ENCODE measurements around the gene RAD51B.
A peak's percentile ranks its signal among the peaks of the same experiment; 100 is the strongest.
"Not testable (repeated sequence)": the region's sequence is repeated elsewhere in the genome, so short reads cannot be mapped to it uniquely, and the experiment has no call there.

RAD51B gene

GRCh38 chr14:68297039-68297438 is 477.5 kb downstream of the RAD51B start:
- DNase-seq (ENCODE audit: extremely low spot score, insufficient read length, low read depth) (no peak), FAIRE-seq (no peak)

DNA sequence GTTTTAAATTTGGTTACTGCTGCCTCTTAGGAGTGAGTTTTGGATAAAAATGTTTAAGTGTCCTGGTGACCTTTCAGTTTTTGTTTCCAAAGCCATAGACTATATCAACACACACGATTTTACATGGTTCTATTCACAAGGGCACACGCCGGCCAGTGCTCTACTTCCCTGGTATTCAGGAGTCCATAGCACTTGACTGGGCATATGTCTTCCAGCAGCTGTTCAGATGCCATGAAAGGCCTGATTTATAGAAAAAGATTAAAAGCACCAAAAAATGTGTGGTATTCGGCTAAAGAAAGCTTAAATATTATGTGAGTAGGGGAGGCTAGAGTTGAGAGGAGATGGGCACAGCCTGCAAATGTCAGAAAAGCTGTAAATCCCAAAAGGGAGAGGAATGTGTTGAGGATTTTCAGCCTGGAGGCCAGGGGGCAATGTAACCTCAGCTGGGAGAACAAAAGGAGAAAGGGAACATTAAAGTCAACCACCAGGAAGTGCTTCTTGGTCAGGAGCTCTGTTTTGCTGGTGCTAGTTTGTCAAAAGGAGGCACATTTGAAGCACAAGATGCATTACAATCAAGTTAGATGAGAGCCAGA is 478.4 kb downstream of the RAD51B start:
- no peak for DNase-seq (ENCODE audit: extremely low spot score, insufficient read length, low read depth)
- no peak for FAIRE-seq

DNA sequence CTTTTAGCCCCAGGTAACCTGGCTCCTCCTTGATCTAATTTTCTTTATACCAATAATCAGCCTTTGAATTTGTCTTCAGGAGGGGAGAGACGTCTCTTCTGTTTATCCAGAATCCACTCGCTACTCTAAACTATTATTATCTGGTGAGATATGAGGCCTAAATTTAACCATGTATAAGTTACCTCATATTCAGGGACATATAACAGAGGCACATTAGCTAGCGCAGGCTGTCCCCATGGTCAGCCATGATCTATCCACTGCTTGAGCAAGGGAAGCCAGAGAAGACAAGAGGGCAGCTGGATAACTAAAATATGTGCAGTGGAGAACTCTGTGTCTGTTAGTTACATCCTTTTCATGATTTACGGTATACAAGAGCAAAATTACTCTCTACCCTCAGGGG is 481.0 kb downstream of the RAD51B start:
- DNase-seq (ENCODE audit: extremely low spot score, insufficient read length, low read depth) (no peak), FAIRE-seq (no peak)

DNA sequence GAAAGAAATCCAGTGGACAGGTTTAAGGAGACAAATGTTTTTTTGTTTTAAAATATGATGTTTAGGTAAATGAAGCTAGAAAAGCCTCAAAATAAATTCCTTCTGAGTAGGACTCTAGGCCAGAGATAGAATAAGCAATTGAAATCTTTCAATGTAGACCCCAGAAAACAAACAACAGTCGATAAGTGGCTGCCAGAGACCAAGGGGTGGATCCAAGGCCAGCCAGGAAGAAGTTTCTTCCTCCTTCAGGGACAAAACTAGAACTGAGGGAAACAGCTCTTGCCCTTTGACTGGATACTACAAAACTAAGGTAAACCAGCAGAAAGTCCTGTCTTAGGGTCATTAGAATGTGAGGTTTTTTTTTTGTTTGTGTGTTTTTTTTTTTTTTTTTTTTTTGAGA is 481.6 kb downstream of the RAD51B start:
- DNase-seq (ENCODE audit: extremely low spot score, insufficient read length, low read depth) (no peak), FAIRE-seq (no peak)

GRCh38 chr14:68302938-68303337 is 483.4 kb downstream of the RAD51B start:
- FAIRE-seq, result not testable (repeated sequence)

DNA sequence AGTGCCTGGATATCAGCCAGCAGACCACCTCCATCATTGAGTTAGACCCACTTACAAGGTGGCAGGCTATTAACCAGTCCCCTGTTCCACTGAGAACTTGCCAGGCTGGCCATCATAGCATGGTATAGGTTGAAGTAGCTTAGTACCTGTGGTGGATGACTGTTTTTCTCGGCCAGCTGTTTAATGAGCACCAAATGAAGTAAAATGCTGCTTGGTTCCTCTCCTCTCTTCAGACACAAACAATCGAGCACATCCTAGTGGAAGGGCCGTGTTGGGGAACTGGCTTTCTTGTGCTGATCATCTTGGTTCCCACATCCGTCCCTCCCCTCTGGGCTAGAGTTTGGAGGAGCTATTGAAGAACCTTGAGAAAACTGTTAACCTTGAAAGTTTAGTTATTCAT is 486.2 kb downstream of the RAD51B start:
- DNase-seq (ENCODE audit: extremely low spot score, insufficient read length, low read depth) (no peak), FAIRE-seq (no peak)

More at GRCh38 chr14:68302938-68303337, 483.4 kb downstream of the RAD51B start:
- DNase-seq (ENCODE audit: extremely low spot score, insufficient read length, low read depth), result not testable (repeated sequence)

DNA sequence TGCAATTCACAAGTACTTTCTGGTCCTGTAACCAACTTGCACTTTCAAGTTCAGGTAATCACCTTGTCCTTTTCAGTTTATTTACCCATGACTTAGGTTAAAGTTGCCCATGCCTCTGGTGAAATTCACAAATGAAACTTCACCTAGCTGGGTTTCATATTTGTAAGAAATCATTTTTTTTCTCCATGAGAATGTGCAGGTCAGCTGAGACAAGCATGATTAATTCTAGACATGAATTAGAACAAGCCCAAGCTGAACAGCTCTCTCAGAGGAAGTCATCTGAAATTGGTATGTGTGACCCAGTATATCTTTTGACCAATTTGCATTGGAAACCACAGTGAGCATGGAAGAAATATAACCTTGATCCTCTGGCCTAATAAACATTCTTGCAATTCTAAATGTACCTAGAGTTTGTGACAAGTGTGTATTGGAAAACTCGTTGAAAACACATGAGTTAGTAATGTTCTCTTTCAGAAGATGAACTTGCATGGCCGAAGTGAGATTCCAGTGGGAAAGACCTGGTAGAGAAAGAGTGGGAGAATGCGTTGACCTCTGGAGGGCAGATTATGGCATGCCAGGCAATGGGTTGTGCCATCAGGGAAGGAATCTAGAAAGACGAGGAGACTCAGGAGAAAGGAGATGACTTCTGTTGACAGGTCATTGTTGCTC is 486.8 kb downstream of the RAD51B start:
- FAIRE-seq (peak; percentile 88), DNase-seq (ENCODE audit: extremely low spot score, insufficient read length, low read depth) (no peak)

GRCh38 chr14:68306934-68307789 is 487.6 kb downstream of the RAD51B start:
- peak; percentile 18 for FAIRE-seq
- no peak for DNase-seq (ENCODE audit: extremely low spot score, insufficient read length, low read depth)

GRCh38 chr14:68307790-68308168 is 488.2 kb downstream of the RAD51B start:
- peak; percentile 69 for FAIRE-seq
- DNase-seq (ENCODE audit: extremely low spot score, insufficient read length, low read depth), result no peak

DNA sequence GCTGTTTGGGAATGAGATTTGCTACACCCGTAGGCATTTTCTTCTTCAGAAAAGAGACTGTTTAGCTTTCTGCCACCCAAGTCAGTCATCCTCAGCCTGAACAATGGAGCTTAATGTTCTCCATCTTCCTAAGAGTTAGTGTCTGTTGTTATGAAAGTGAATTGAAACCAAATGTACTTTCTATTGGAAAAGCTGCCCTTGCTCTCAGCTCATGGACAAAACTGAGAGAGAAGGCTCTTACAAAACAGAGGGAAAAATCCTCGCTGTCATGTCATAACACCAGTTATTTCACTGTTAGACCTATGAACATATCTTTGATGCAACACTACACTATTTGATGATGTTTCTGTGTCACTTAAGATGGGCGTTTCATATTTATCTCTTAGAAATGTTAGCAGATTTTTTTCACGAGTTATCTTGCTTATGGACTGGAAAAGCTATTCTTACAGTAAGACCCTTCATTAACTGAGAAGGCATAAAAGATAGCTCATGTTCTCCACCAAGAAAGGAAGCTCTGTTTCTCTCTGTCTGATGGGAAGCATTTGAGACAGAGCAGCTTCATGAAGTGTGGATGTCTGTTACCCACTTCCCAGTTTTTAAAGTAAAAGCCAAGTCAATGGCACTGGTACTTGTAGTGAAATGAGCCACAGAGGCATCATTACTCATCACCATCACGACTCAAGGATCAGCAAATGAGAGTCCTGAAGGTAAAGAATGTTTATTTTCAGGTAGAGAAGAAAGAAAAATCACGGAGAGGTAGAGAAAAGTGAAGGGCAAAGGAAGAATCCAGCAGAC is 489.3 kb downstream of the RAD51B start:
- FAIRE-seq (peak; percentile 65), DNase-seq (ENCODE audit: extremely low spot score, insufficient read length, low read depth) (no peak)

DNA sequence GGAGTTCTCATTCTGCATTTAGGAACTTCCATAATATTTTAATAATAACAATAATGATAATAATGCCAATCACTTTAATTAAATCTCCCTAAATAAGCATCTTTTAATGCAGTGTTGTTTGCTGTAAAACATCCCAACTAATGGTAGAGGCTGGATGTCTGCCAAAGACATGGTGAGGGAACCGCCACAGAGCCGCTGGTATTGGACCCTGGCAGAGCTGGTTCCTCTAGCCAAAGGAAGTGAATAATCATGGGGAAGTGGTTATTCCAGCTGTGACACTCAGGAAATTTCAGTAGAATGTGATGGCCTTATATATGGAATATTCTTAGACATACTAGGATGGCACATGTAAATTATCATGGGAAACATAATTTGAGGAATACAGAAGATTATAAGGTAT is 490.0 kb downstream of the RAD51B start:
- FAIRE-seq, result no peak
- DNase-seq (ENCODE audit: extremely low spot score, insufficient read length, low read depth), result no peak

- FAIRE-seq (no peak), DNase-seq (ENCODE audit: extremely low spot score, insufficient read length, low read depth) (no peak)
Observed at GRCh38 chr14:68312300-68312699, 492.7 kb downstream of the RAD51B start.

DNA sequence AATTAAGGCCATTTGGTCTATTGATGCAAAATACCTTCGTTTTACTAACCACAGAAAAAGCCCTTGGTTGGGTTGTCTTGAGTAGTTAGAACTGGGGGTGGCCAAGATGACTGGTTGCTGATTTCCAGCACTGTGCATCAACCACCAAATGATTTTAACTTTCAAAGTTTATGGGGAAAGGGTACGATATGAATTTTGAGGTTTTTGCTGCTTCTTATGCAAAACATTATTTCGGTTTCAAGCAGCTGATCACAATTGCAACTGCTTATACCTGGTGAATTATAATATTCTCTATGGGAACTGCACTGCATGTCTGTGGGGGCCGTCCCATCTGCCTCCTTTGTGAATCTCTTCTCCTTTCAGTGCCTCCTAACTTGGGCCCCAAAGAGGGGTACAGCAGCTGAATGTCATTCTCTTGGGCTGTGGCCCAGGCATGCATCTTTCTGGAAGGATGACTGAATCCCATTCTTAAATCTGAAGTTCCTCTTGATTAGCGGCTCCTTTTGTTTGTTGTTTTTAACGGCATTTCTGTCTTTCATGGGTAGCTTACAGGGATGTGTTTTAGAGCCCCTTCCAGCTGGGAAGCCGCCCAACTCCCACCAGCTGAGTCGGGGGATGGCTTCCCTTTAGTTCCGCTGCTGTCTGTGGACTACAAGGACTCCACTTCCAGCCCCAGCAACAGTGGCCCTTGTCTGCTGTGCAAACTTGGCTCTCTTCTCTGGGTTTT is 493.5 kb downstream of the RAD51B start:
- FAIRE-seq, result peak; percentile 99
- peak; percentile 30 for DNase-seq (ENCODE audit: extremely low spot score, insufficient read length, low read depth)

DNA sequence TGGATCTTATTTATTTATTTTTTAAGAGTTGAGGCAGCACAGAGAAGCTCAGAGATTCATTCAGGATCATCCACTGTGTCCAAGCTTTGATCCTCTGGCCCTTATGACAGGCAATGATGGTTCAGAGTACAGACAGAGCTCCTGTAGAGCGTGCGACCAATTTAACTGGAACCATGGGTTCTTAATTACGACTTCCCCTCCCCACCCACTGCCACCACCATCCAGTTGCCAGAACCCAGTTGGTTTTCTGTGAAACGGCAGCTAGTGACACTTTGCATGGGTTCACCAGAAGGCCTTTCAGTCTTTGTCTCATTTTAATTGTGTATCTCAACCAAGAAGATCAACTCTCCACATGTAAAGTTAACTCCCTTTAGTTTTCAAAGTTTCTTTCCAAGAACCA is 495.1 kb downstream of the RAD51B start:
- no peak for FAIRE-seq
- no peak for DNase-seq (ENCODE audit: extremely low spot score, insufficient read length, low read depth)

- FAIRE-seq (no peak), DNase-seq (ENCODE audit: extremely low spot score, insufficient read length, low read depth) (no peak)
Observed at GRCh38 chr14:68315081-68315480, 495.5 kb downstream of the RAD51B start.

- no peak for DNase-seq (ENCODE audit: extremely low spot score, insufficient read length, low read depth)
- peak; percentile 5 for FAIRE-seq
Observed at GRCh38 chr14:68316078-68316868, 496.7 kb downstream of the RAD51B start.

DNA sequence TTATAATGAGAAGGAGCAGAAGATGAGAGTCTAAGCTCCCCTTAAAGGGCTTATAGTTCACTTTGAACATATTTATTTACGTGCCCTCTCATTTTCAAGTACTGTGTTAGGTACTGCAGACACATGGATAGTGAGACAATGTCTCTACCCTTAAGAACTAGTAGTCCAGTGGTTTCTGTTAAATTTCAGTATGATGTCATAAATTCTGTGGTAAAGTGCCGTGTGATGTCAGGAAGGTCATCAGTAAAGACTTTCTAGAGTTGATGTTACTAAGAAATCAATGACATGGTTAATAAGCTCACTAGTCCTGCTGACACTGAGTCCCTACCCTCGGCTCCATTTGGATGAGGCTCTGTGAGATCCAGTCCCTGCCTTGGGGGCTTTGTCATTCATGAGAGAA is 497.7 kb downstream of the RAD51B start:
- FAIRE-seq, result peak; percentile 50

GRCh38 chr14:68318828-68319227 is 499.2 kb downstream of the RAD51B start:
- FAIRE-seq (peak; percentile 24), DNase-seq (ENCODE audit: extremely low spot score, insufficient read length, low read depth) (no peak)

More for the DNA sequence above, 497.7 kb downstream of the RAD51B start:
- DNase-seq (ENCODE audit: extremely low spot score, insufficient read length, low read depth), result no peak

- FAIRE-seq, result peak; percentile 69
- DNase-seq (ENCODE audit: extremely low spot score, insufficient read length, low read depth), result no peak
Observed at GRCh38 chr14:68320495-68320894, 500.9 kb downstream of the RAD51B start.

Data from GM18507 (cell line).